ENCODE data around the gene ZSCAN20.
A peak's percentile ranks its signal among the peaks of the same experiment; 100 is the strongest.

Gene ZSCAN20

GRCh38 chr1:33470495-33471012 is 1.9 kb upstream of the ZSCAN20 start:
- H3K36me3 ChIP-seq (replicated peaks in 1 of 2; ENCODE audit: control insufficient read depth in 2 of 2, insufficient read depth in 2 of 2, low read length in 2 of 2): no peaks in the 10 kb centered on the region
- peak; percentile 76 for DNase-seq (ENCODE audit: low spot score)
- no peak overlapping the region for H2BK12ac ChIP-seq (ENCODE audit: low read length)
- H3K79me1 ChIP-seq (ENCODE audit: low read depth, low read length): no peaks in the 10 kb centered on the region
- H3K9ac ChIP-seq (ENCODE audit: low read depth, low read length, poor library complexity): no peak overlapping the region
- H2BK5ac ChIP-seq (ENCODE audit: low read length): no peak overlapping the region
- H3K4me3 ChIP-seq (ENCODE audit: low read length in 2 of 2): no peak overlapping the region
- H2BK15ac ChIP-seq (ENCODE audit: low read length): no peak overlapping the region
- no peaks in the 10 kb centered on the region for H3K9me3 ChIP-seq (replicated peaks in 1 of 2; ENCODE audit: control insufficient read depth in 2 of 2, insufficient read depth in 1 of 2, low read depth in 1 of 2, low read length in 2 of 2)
- no peak overlapping the region for H2BK120ac ChIP-seq (ENCODE audit: low read depth, low read length)
- H2AK5ac ChIP-seq (ENCODE audit: low read depth, low read length): no peak overlapping the region
- no peak overlapping the region for H3K18ac ChIP-seq (ENCODE audit: low read length)
- peak overlapping the region; percentile 92 for H2AFZ ChIP-seq (ENCODE audit: low read length)
- no peak overlapping the region for H3K4ac ChIP-seq (ENCODE audit: low read length)
- H3K27me3 ChIP-seq (ENCODE audit: control insufficient read depth in 3 of 3, insufficient read depth in 3 of 3, low read depth in 1 of 3, low read length in 3 of 3): no peaks in the 10 kb centered on the region
- WGBS, 2 donors (ENCODE audit: extremely low coverage in 2 of 2, insufficient read length in 2 of 2, insufficient replicate concordance in 1 of 2): no CpG with 5 or more reads among the region's 11 CpGs
- no peak overlapping the region for H3K27ac ChIP-seq (replicated peaks; ENCODE audit: low read length)
- no peak overlapping the region for H4K8ac ChIP-seq (ENCODE audit: low read depth, low read length)
- H3K4me2 ChIP-seq (ENCODE audit: insufficient read depth, low read length, poor library complexity, severe bottlenecking): no peak overlapping the region
- peaks cover 8 to 25% of the 10 kb centered on the region in 2 donors for H3K4me1 ChIP-seq (ENCODE audit: control insufficient read depth in 2 of 2, insufficient read depth in 1 of 2, low read depth in 1 of 2, low read length in 2 of 2)
- H3K23ac ChIP-seq (ENCODE audit: low read depth, low read length, poor library complexity): no peak overlapping the region
- H4K91ac ChIP-seq (ENCODE audit: low read depth, low read length, poor library complexity): no peak overlapping the region
- no peak overlapping the region for H3K14ac ChIP-seq (ENCODE audit: low read length)

GRCh38 chr1:33471416-33471815 is 1.0 kb upstream of the ZSCAN20 start:
- no peak overlapping the region for H3K4me3 ChIP-seq (ENCODE audit: low read length in 2 of 2)
- WGBS, 2 donors (ENCODE audit: extremely low coverage in 2 of 2, insufficient read length in 2 of 2, insufficient replicate concordance in 1 of 2): no CpG with 5 or more reads among the region's 4 CpGs

GRCh38 chr1:33473900-33474299 is 1.5 kb downstream of the ZSCAN20 start:
- H2BK5ac ChIP-seq (ENCODE audit: low read length): no peak overlapping the region
- no peak overlapping the region for H3K4ac ChIP-seq (ENCODE audit: low read length)
- H3K18ac ChIP-seq (ENCODE audit: low read length): no peak overlapping the region
- H3K4me2 ChIP-seq (ENCODE audit: insufficient read depth, low read length, poor library complexity, severe bottlenecking): no peak overlapping the region
- H3K23ac ChIP-seq (ENCODE audit: low read depth, low read length, poor library complexity): no peak overlapping the region
- no peak overlapping the region for H2AK5ac ChIP-seq (ENCODE audit: low read depth, low read length)
- no peak overlapping the region for H2AFZ ChIP-seq (ENCODE audit: low read length)
- no peak overlapping the region for H2BK15ac ChIP-seq (ENCODE audit: low read length)
- H3K4me1 ChIP-seq (ENCODE audit: control insufficient read depth in 2 of 2, insufficient read depth in 1 of 2, low read depth in 1 of 2, low read length in 2 of 2): peaks cover 5 to 21% of the 10 kb centered on the region in 2 donors
- no peak overlapping the region for H3K4me3 ChIP-seq (ENCODE audit: low read length in 2 of 2)
- H4K91ac ChIP-seq (ENCODE audit: low read depth, low read length, poor library complexity): no peak overlapping the region
- no peaks in the 10 kb centered on the region for H3K9me3 ChIP-seq (replicated peaks in 1 of 2; ENCODE audit: control insufficient read depth in 2 of 2, insufficient read depth in 1 of 2, low read depth in 1 of 2, low read length in 2 of 2)
- peaks cover 0 to 7% of the 10 kb centered on the region in 2 donors for H3K36me3 ChIP-seq (replicated peaks in 1 of 2; ENCODE audit: control insufficient read depth in 2 of 2, insufficient read depth in 2 of 2, low read length in 2 of 2)
- H3K14ac ChIP-seq (ENCODE audit: low read length): no peak overlapping the region
- H4K8ac ChIP-seq (ENCODE audit: low read depth, low read length): no peak overlapping the region
- H3K79me1 ChIP-seq (ENCODE audit: low read depth, low read length): no peaks in the 10 kb centered on the region
- H3K27me3 ChIP-seq (ENCODE audit: control insufficient read depth in 3 of 3, insufficient read depth in 3 of 3, low read depth in 1 of 3, low read length in 3 of 3): no peaks in the 10 kb centered on the region
- no peak overlapping the region for H3K27ac ChIP-seq (replicated peaks; ENCODE audit: low read length)
- H3K9ac ChIP-seq (ENCODE audit: low read depth, low read length, poor library complexity): no peak overlapping the region
- DNase-seq (ENCODE audit: low spot score): no peak
- no peak overlapping the region for H2BK120ac ChIP-seq (ENCODE audit: low read depth, low read length)
- H2BK12ac ChIP-seq (ENCODE audit: low read length): no peak overlapping the region

More at GRCh38 chr1:33471416-33471815, 1.0 kb upstream of the ZSCAN20 start:
- no peak overlapping the region for H4K91ac ChIP-seq (ENCODE audit: low read depth, low read length, poor library complexity)
- H3K36me3 ChIP-seq (replicated peaks in 1 of 2; ENCODE audit: control insufficient read depth in 2 of 2, insufficient read depth in 2 of 2, low read length in 2 of 2): no peaks in the 10 kb centered on the region
- H2AFZ ChIP-seq (ENCODE audit: low read length): no peak overlapping the region
- DNase-seq (ENCODE audit: low spot score): no peak
- no peak overlapping the region for H3K14ac ChIP-seq (ENCODE audit: low read length)
- no peak overlapping the region for H2BK12ac ChIP-seq (ENCODE audit: low read length)
- no peaks in the 10 kb centered on the region for H3K9me3 ChIP-seq (replicated peaks in 1 of 2; ENCODE audit: control insufficient read depth in 2 of 2, insufficient read depth in 1 of 2, low read depth in 1 of 2, low read length in 2 of 2)
- no peak overlapping the region for H2AK5ac ChIP-seq (ENCODE audit: low read depth, low read length)
- H3K23ac ChIP-seq (ENCODE audit: low read depth, low read length, poor library complexity): no peak overlapping the region
- H3K9ac ChIP-seq (ENCODE audit: low read depth, low read length, poor library complexity): no peak overlapping the region
- no peak overlapping the region for H2BK15ac ChIP-seq (ENCODE audit: low read length)
- no peak overlapping the region for H2BK120ac ChIP-seq (ENCODE audit: low read depth, low read length)
- H3K18ac ChIP-seq (ENCODE audit: low read length): no peak overlapping the region
- no peak overlapping the region for H3K4me2 ChIP-seq (ENCODE audit: insufficient read depth, low read length, poor library complexity, severe bottlenecking)
- H3K27ac ChIP-seq (replicated peaks; ENCODE audit: low read length): no peak overlapping the region
- H2BK5ac ChIP-seq (ENCODE audit: low read length): no peak overlapping the region
- no peaks in the 10 kb centered on the region for H3K79me1 ChIP-seq (ENCODE audit: low read depth, low read length)
- no peak overlapping the region for H4K8ac ChIP-seq (ENCODE audit: low read depth, low read length)
- H3K4me1 ChIP-seq (ENCODE audit: control insufficient read depth in 2 of 2, insufficient read depth in 1 of 2, low read depth in 1 of 2, low read length in 2 of 2): peaks cover 8 to 25% of the 10 kb centered on the region in 2 donors
- H3K4ac ChIP-seq (ENCODE audit: low read length): no peak overlapping the region
- H3K27me3 ChIP-seq (ENCODE audit: control insufficient read depth in 3 of 3, insufficient read depth in 3 of 3, low read depth in 1 of 3, low read length in 3 of 3): no peaks in the 10 kb centered on the region

GRCh38 chr1:33477451-33477850 is 5.0 kb downstream of the ZSCAN20 start:
- H2BK12ac ChIP-seq (ENCODE audit: low read length): no peak overlapping the region
- no peak overlapping the region for H2BK5ac ChIP-seq (ENCODE audit: low read length)
- H3K14ac ChIP-seq (ENCODE audit: low read length): no peak overlapping the region
- no peak overlapping the region for H4K8ac ChIP-seq (ENCODE audit: low read depth, low read length)
- DNase-seq (ENCODE audit: low spot score): no peak
- H4K91ac ChIP-seq (ENCODE audit: low read depth, low read length, poor library complexity): no peak overlapping the region
- WGBS, 2 donors (ENCODE audit: extremely low coverage in 2 of 2, insufficient read length in 2 of 2, insufficient replicate concordance in 1 of 2): no CpG with 5 or more reads among the region's 4 CpGs
- H3K79me1 ChIP-seq (ENCODE audit: low read depth, low read length): no peaks in the 10 kb centered on the region
- no peak overlapping the region for H3K18ac ChIP-seq (ENCODE audit: low read length)
- no peak overlapping the region for H2AFZ ChIP-seq (ENCODE audit: low read length)
- H3K4ac ChIP-seq (ENCODE audit: low read length): no peak overlapping the region
- no peak overlapping the region for H3K23ac ChIP-seq (ENCODE audit: low read depth, low read length, poor library complexity)
- H3K4me3 ChIP-seq (ENCODE audit: low read length in 2 of 2): no peak overlapping the region
- H3K4me2 ChIP-seq (ENCODE audit: insufficient read depth, low read length, poor library complexity, severe bottlenecking): no peak overlapping the region
- H3K9ac ChIP-seq (ENCODE audit: low read depth, low read length, poor library complexity): no peak overlapping the region
- no peaks in the 10 kb centered on the region for H3K27me3 ChIP-seq (ENCODE audit: control insufficient read depth in 3 of 3, insufficient read depth in 3 of 3, low read depth in 1 of 3, low read length in 3 of 3)
- H2BK120ac ChIP-seq (ENCODE audit: low read depth, low read length): no peak overlapping the region
- peaks cover 6 to 41% of the 10 kb centered on the region in 2 donors for H3K36me3 ChIP-seq (replicated peaks in 1 of 2; ENCODE audit: control insufficient read depth in 2 of 2, insufficient read depth in 2 of 2, low read length in 2 of 2)
- H3K9me3 ChIP-seq (replicated peaks in 1 of 2; ENCODE audit: control insufficient read depth in 2 of 2, insufficient read depth in 1 of 2, low read depth in 1 of 2, low read length in 2 of 2): no peaks in the 10 kb centered on the region
- no peak overlapping the region for H2BK15ac ChIP-seq (ENCODE audit: low read length)
- no peak overlapping the region for H3K27ac ChIP-seq (replicated peaks; ENCODE audit: low read length)
- H2AK5ac ChIP-seq (ENCODE audit: low read depth, low read length): no peak overlapping the region
- peaks cover 0 to 4% of the 10 kb centered on the region in 2 donors for H3K4me1 ChIP-seq (ENCODE audit: control insufficient read depth in 2 of 2, insufficient read depth in 1 of 2, low read depth in 1 of 2, low read length in 2 of 2)
